Mesodermal cell (in vitro differentiated cells): ENCODE results near the gene TPRN.
A peak's percentile ranks its signal among the peaks of the same experiment; 100 is the strongest.

Experiments
- H3K27ac ChIP-seq: 2 replicates; pipeline ENCODE4 v1.7.0; 2013; ENCODE audit warnings: mild to moderate bottlenecking, low read depth, low read length, moderate library complexity; ENCODE audit not compliant: severe bottlenecking
- H3K36me3 ChIP-seq: 2 replicates; pipeline ENCODE4 v1.7.1; 2013; ENCODE audit warnings: mild to moderate bottlenecking, low read length, moderate library complexity; ENCODE audit not compliant: control insufficient read depth, insufficient read depth
- H3K4me1 ChIP-seq: one replicate; pipeline ENCODE4 v1.7.1; 2013; ENCODE audit warnings: mild to moderate bottlenecking, low read length; ENCODE audit not compliant: insufficient read depth, control insufficient read depth, poor library complexity, severe bottlenecking
- H3K4me3 ChIP-seq: 2 replicates; pipeline ENCODE4 v1.7.0; 2013; ENCODE audit warnings: low read length, control low read depth, mild to moderate bottlenecking; ENCODE audit not compliant: insufficient read depth, poor library complexity, severe bottlenecking; ENCODE audit errors: extremely low read depth
- H3K9me3 ChIP-seq: 2 replicates; pipeline ENCODE4 v1.7.1; 2013; ENCODE audit warnings: mild to moderate bottlenecking, low read length, moderate library complexity; ENCODE audit not compliant: control insufficient read depth
- WGBS, 2 experiments: methylation state at CpG; one replicate each; pipeline ENCODE4 v1.1.5; 2013; ENCODE audit warnings: missing lambda C conversion rate in 2 of 2; ENCODE audit not compliant: insufficient coverage in 2 of 2; 5-methylcytosine and 5-hydroxymethylcytosine counted together

The TPRN gene

DNA sequence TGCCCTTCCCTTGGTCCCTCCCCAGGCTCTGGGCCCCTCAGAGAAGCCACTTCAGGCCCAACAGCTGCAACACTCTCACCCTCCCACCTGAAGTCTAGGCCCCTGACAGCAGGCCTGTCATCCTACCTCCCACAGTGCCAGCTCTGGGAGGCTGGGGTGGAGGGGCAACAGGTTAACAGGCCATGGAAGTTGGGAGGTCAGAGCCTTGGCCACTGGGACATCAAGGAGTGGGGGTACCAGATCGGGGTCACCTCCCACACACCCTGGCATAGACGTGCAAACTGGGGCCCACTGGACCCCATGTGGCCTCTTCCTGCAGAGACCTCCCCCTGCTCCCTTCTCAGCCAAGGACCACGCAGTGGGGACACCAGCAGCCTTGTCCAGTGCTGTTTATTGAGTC, 9.3 kb downstream of the TPRN start:
- no peaks in the 10 kb centered on the region for H3K9me3 ChIP-seq
- H3K36me3 ChIP-seq = peaks cover 31% of the 10 kb centered on the region
- no peak overlapping the region for H3K27ac ChIP-seq
- no peak overlapping the region for H3K4me3 ChIP-seq
- 100% methylated on average over 1 to 3 of the region's 3 CpGs for WGBS, 2 experiments
- H3K4me1 ChIP-seq = peaks cover 21% of the 10 kb centered on the region

DNA sequence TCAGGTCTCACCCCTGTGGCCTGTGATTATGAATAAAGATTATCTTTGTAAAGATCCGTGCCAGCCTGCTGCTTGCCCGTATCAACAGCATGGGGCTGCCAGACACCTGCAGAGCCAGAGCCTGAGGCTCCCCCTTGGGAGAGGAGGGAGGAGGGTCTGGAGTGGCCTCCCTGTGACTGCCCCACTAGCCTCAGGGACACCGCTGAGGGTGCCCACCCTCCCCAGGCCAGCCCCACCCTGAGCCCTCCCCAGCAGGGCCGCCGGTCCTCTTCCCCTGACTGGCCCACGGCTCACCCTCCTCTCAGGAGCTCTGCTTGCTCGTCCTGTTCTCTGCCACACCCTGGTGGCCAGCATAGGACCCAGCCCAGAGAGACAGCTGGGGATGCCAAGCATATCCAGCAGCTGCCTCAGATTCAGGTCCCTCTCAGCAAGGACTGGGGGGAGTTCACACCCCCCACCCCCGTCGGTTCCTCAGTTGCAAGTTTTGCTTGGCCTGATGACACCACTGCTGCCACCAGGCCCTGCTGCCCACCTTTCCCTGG, 10.2 kb downstream of the TPRN start:
- no peaks in the 10 kb centered on the region for H3K9me3 ChIP-seq
- peaks cover 39% of the 10 kb centered on the region for H3K36me3 ChIP-seq
- peaks cover 21% of the 10 kb centered on the region for H3K4me1 ChIP-seq
- WGBS, 2 experiments = 91 to 100% methylated on average over 2 to 7 of the region's 9 CpGs
- H3K4me3 ChIP-seq = no peak overlapping the region
- no peak overlapping the region for H3K27ac ChIP-seq

DNA sequence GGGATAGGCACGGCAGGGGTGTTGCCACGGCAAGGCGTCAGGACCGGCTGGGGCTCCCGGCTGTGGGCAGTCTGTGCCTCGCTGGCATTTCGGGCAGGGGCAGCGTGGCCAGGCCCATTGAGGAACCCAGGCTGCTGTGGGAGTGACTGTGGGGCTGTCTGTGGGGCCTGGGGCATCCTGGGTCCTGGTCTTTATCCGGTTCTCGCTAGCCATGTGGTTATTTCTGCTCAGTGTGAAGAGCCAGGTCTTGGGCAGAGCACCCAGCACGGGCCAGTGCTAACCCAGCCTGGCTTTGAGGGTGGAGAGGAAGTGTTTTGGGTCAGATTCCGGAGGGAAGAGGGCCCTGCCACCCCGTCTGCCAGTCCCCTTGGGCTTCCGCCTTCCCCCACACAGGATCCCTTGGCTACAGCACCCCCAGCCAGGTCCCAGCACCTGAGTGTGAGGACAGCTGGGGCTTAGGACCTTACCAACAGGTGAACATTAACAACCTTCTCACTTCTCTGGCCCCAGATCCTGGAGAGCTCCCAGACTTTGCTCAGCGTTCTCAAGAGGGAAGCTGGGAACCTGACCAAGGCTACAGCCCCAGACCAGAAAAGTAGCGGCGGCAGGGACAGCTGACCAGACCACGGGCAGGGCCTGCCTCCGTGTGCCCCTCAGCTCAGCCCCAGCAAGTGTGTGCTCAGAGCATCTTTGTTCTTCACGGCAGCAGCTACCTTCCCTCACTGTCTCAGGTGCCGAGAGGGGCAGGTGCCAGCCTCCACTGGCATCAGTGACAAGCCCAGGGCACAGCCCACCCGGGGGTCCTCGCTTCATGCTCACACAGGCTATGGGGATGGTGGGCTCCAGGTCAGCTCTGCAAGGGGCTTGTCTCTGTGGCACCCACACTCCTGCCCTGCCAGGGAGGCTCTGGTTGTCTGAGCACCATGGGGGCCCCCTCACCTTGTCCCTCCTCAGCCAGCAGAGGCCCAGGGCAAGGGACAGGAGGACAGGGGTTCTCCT, 10.9 kb downstream of the TPRN start:
- Histone ChIP-seq H3K27ac (peak overlapping the region; percentile 94), H3K4me1 (peaks cover 21% of the 10 kb centered on the region), H3K4me3 (peak overlapping the region; percentile 91), H3K36me3 (peaks cover 39% of the 10 kb centered on the region), H3K9me3 (no peaks in the 10 kb centered on the region)
- WGBS, 2 experiments = 54 to 56% methylated on average over 18 to 21 of the region's 23 CpGs

DNA sequence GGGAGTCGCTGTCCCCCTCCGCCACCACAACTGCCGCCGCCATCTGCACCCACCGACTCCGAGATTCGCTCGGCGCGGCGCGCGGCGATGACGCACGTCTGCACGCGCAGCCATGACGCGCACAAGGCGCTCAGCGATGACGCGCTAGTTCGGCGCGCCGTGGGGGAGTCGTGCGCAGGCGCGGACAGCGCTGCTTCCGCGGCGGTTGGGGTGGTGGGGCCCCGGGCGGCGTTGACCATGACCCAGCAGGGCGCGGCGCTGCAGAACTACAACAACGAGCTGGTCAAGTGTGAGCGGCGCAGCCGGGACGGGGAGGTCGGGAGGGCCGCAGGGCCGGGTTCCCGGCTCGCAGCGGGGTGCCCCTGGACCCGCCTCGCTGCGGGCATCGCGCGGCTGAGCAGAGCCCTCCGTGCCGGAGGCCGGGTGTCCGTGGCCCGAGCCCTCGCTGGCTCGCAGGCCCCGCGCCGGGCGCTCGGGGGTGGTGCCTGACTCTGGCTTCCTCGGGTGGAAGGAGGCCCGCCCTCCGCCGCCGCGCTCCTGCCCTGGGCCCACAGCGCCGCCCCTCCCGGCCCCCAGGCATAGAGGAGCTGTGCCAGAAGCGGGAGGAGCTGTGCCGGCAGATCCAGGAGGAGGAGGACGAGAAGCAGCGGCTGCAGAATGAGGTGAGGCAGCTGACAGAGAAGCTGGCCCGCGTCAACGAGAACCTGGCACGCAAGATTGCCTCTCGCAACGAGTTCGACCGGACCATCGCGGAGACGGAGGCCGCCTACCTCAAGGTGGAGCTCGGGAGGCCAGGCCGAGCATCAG, 11.8 kb downstream of the TPRN start, which contains the start of the genes ANAPC2 and SSNA1:
TSS of gene ANAPC2 (minus strand) at position 71 of the 807 bp plus-strand sequence. CDS start at position 43, 28 bp downstream.
TSS of gene SSNA1 (plus strand) at position 187 of the 807 bp plus-strand sequence. CDS start at position 238, 51 bp downstream.
- WGBS, 2 experiments = 0 to 1% methylated on average over 77 to 94 of the region's 98 CpGs
- Histone ChIP-seq H3K4me1 (peaks cover 21% of the 10 kb centered on the region), H3K4me3 (peak within 1 kb of the TSS; percentile 91), H3K27ac (peak within 1 kb of the TSS; percentile 94), H3K9me3 (no peaks in the 10 kb centered on the region), H3K36me3 (peaks cover 42% of the 10 kb centered on the region)

DNA sequence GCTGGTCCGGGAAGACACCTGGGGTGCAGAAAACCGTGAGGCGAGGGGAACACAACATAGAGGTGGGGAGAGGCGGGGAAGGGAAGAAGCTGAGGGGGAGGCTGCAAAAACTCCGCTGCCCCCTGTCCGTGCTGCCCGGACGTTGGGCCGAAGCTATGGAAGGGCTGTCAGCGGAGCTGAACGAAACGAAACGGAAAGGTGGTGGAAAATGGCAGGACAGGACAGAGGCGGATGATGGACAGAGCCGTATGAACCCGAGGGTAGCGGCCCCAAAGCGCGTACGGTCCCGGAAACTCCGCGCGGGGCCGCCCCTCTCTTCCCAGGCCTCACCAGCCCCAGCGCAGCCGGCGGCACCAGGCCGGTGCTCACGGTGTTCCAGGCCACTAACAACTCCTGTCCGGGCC, 12.5 kb downstream of the TPRN start:
- H3K36me3 ChIP-seq = peaks cover 46% of the 10 kb centered on the region
- H3K9me3 ChIP-seq = no peaks in the 10 kb centered on the region
- peaks cover 21% of the 10 kb centered on the region for H3K4me1 ChIP-seq
- H3K4me3 ChIP-seq = peak overlapping the region; percentile 91
- H3K27ac ChIP-seq = peak overlapping the region; percentile 94
- WGBS, 2 experiments = 0 to 1% methylated on average over 22 to 29 of the region's 31 CpGs

DNA sequence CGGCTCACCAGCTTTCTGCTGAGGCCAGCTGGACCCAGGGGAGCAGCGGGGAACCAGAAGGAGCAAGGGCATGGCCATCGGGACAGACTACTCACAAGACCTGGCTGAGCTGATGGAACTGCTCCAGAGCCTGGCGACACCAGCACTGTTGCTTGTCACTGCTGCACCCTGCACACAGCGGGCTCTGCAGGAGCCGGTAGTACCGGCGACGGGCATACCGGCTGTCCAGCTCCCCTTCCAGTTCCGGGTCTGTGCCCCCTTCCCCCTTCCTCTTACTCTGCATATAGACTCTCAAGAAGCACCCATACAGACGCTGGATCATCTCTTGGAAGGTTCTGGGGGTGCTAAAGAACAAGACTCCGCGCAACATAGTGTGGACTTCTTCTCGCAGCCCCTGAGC, 13.2 kb downstream of the TPRN start:
- H3K4me1 ChIP-seq = peaks cover 21% of the 10 kb centered on the region
- H3K4me3 ChIP-seq = peak overlapping the region; percentile 91
- no peak overlapping the region for H3K27ac ChIP-seq
- H3K36me3 ChIP-seq = peaks cover 51% of the 10 kb centered on the region
- 89 to 95% methylated on average over 15 of the region's 15 CpGs for WGBS, 2 experiments
- no peaks in the 10 kb centered on the region for H3K9me3 ChIP-seq

DNA sequence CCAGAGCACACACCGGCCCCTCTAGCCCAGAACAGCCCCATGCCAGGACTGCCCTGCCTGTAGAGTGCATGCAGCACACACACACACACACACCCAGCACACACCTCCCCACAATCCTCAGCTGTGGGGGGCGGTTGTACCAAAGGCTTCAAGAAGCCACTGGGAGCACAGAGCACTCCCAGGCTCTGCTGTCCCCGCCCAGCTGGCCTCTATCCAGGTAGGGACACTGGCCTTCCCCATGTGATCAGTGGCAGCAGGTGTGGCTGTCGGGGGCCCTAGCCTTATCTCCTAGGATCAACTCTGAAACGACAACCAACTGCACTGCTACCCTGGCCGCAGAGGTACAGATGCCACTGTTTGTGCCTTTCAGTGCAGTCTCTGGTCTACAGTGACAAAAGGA, 14.2 kb downstream of the TPRN start:
- Histone ChIP-seq H3K4me3 (no peak overlapping the region), H3K9me3 (no peaks in the 10 kb centered on the region), H3K4me1 (peaks cover 21% of the 10 kb centered on the region), H3K36me3 (peaks cover 51% of the 10 kb centered on the region), H3K27ac (no peak overlapping the region)
- 93 to 96% methylated on average over 5 to 6 of the region's 6 CpGs for WGBS, 2 experiments

DNA sequence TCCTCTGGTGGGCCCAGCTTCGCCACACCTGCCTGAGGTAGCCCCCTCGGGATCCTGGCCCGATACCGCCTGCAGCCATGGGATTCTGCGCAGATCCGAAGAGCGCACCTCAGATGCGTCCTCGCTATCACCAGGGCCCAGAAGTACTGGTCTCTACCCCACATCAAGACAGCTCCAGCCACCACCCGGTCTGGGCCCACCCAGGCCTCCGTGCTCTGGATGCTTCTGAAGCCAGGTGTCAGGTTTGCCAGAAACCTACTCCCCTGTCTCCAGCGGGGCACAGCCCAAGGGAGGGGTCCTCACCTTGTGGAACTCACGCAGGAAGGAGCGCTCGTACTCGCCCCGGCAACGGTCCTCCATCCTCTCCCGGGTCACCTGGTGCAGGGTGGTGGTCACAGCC, 14.6 kb downstream of the TPRN start:
- H3K36me3 ChIP-seq = peaks cover 51% of the 10 kb centered on the region
- H3K4me3 ChIP-seq = no peak overlapping the region
- H3K27ac ChIP-seq = no peak overlapping the region
- peaks cover 21% of the 10 kb centered on the region for H3K4me1 ChIP-seq
- H3K9me3 ChIP-seq = no peaks in the 10 kb centered on the region
- 97% methylated on average over 16 to 19 of the region's 19 CpGs for WGBS, 2 experiments

DNA sequence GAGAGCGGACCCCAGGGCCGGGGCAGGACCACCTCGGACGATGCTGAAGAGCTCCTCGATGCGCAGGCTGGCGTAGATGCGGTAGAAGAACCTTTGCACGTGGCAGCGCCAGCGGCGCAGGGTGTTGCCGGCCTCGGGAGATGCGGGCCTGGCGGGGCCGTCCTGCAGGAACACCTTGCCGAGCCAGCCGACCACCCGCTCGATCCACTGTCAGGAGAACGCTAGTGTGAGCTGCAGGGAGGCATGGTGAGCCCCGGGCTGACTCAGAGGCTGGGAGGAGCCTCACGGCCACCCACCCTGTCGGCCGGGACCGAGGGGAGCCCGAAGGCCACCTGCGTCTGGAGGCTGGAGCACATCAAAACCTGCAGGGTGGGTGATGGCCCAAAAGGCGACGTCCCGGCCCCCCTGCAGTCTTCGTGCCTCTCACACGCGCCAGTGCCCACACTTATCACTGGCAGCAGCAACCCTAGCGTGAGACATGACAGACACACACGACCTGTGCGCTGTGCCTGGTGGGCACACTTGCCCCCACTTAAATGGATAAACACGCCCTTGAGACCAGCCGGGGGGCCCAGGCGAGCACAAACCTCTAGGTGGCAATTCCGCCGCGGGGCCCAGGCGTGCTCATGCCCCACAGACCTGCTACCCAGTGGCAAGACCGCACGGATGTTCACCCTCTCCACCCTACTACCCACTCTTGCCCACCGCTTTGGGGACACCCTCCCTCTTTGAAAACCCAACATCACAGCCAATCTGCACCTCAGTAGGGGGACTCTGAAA, 15.5 kb downstream of the TPRN start:
- Histone ChIP-seq H3K27ac (no peak overlapping the region), H3K4me1 (peaks cover 18% of the 10 kb centered on the region), H3K4me3 (no peak overlapping the region), H3K9me3 (no peaks in the 10 kb centered on the region), H3K36me3 (peaks cover 52% of the 10 kb centered on the region)
- WGBS, 2 experiments = 96 to 97% methylated on average over 42 to 47 of the region's 48 CpGs
